Mesenchymal stem cell (in vitro differentiated cells and primary cell): ENCODE measurements around the gene PTPRN2.

Experiments used
- DNase-seq: peaks from one replicate; pipeline ENCODE4 v3.0.0-alpha.2; 2013
- H2AFZ ChIP-seq: one replicate; pipeline ENCODE4 v1.6.1; 2013; ENCODE audit warnings: low read depth, mild to moderate bottlenecking, control low read depth, inconsistent platforms, low read length, moderate library complexity
- H2AK5ac ChIP-seq: 2 replicates; pipeline ENCODE4 v1.6.1; 2013; ENCODE audit warnings: low read length, moderate library complexity, mild to moderate bottlenecking, inconsistent platforms; ENCODE audit not compliant: severe bottlenecking
- H2BK120ac ChIP-seq: one replicate; pipeline ENCODE4 v1.6.1; 2013; ENCODE audit warnings: low read depth, mild to moderate bottlenecking, inconsistent platforms, low read length, moderate library complexity
- H2BK12ac ChIP-seq, 2 experiments: one replicate each; pipeline ENCODE4 v1.6.1; 2013; ENCODE audit warnings: inconsistent platforms in 2 of 2, low read length in 2 of 2, mild to moderate bottlenecking in 2 of 2, moderate library complexity in 2 of 2, control low read depth in 1 of 2
- H2BK15ac ChIP-seq: one replicate; pipeline ENCODE4 v1.6.1; 2013; ENCODE audit warnings: mild to moderate bottlenecking, low read depth, inconsistent platforms; ENCODE audit not compliant: poor library complexity, severe bottlenecking
- H2BK5ac ChIP-seq: 2 replicates; pipeline ENCODE4 v1.6.1; 2013; ENCODE audit warnings: low read depth, mild to moderate bottlenecking, low read length, control low read depth, inconsistent platforms; ENCODE audit not compliant: poor library complexity, severe bottlenecking
- H3K14ac ChIP-seq, 2 experiments: one replicate each; pipeline ENCODE4 v1.6.1; 2013; ENCODE audit warnings: inconsistent platforms in 2 of 2, low read length in 2 of 2, control low read depth in 1 of 2, mild to moderate bottlenecking in 1 of 2, moderate library complexity in 1 of 2
- H3K18ac ChIP-seq, 2 experiments: one replicate each; pipeline ENCODE4 v1.6.1; 2013; ENCODE audit warnings: inconsistent platforms in 2 of 2, low read length in 2 of 2, control low read depth in 1 of 2, low read depth in 1 of 2, mild to moderate bottlenecking in 1 of 2
- H3K23ac ChIP-seq, 2 experiments: one replicate each; pipeline ENCODE4 v1.6.1; 2013; ENCODE audit warnings: inconsistent platforms in 2 of 2, low read length in 2 of 2, mild to moderate bottlenecking in 2 of 2, moderate library complexity in 2 of 2, control low read depth in 1 of 2
- H3K27ac ChIP-seq: 2 replicates; pipeline ENCODE4 v1.5.1; 2013; ENCODE audit warnings: mild to moderate bottlenecking, moderate library complexity, low read length, control low read depth, inconsistent platforms; ENCODE audit not compliant: poor library complexity, severe bottlenecking
- H3K27me3 ChIP-seq, 2 experiments: 2 replicates each; pipeline versions ENCODE4 v1.6.1 to v1.7.0; 2013; ENCODE audit warnings: low read length in 2 of 2, mild to moderate bottlenecking in 2 of 2, moderate library complexity in 2 of 2, control low read depth in 1 of 2, inconsistent platforms in 1 of 2; ENCODE audit not compliant: control insufficient read depth in 1 of 2, insufficient read depth in 1 of 2
- H3K36me3 ChIP-seq, 2 experiments: 2 replicates each; pipeline versions ENCODE4 v1.6.1 to v1.7.0; 2013; ENCODE audit warnings: low read length in 2 of 2, control low read depth in 1 of 2, inconsistent platforms in 1 of 2, low read depth in 1 of 2, mild to moderate bottlenecking in 1 of 2; ENCODE audit not compliant: insufficient read depth in 2 of 2, control insufficient read depth in 1 of 2
- H3K4ac ChIP-seq, 2 experiments: one replicate each; pipeline ENCODE4 v1.6.1; 2013; ENCODE audit warnings: inconsistent platforms in 2 of 2, low read length in 2 of 2, mild to moderate bottlenecking in 2 of 2, moderate library complexity in 2 of 2, control low read depth in 1 of 2, low read depth in 1 of 2
- H3K4me1 ChIP-seq: 2 replicates; pipeline ENCODE4 v1.6.1; 2013; ENCODE audit warnings: low read depth, low read length, control low read depth; ENCODE audit not compliant: control insufficient read depth, insufficient read depth
- H3K4me2 ChIP-seq: 2 replicates; pipeline ENCODE4 v1.6.1; 2013; ENCODE audit warnings: low read length, mild to moderate bottlenecking, inconsistent platforms; ENCODE audit not compliant: poor library complexity, severe bottlenecking
- H3K4me3 ChIP-seq, 2 experiments: 2 replicates each; pipeline versions ENCODE4 v1.5.1 to v1.7.0; 2013; ENCODE audit warnings: low read length in 2 of 2, mild to moderate bottlenecking in 2 of 2, control low read depth in 1 of 2, low read depth in 1 of 2; ENCODE audit not compliant: insufficient read depth in 1 of 2
- H3K79me1 ChIP-seq: replicated peaks from 2 replicates; pipeline ENCODE4 v1.6.1; 2013; ENCODE audit warnings: mild to moderate bottlenecking, control low read depth, low read length, inconsistent platforms; ENCODE audit not compliant: poor library complexity, severe bottlenecking
- H3K9ac ChIP-seq: 2 replicates; pipeline ENCODE4 v1.7.0; 2013; ENCODE audit warnings: mild to moderate bottlenecking, low read length, moderate library complexity
- H3K9me3 ChIP-seq: 2 replicates; pipeline ENCODE4 v1.7.0; 2013; ENCODE audit warnings: mild to moderate bottlenecking, low read length; ENCODE audit not compliant: control insufficient read depth
- H4K8ac ChIP-seq: one replicate; pipeline ENCODE4 v1.6.1; 2013; ENCODE audit warnings: inconsistent platforms, mild to moderate bottlenecking, low read length, moderate library complexity
- H4K91ac ChIP-seq: one replicate; pipeline ENCODE4 v1.6.1; 2013; ENCODE audit warnings: mild to moderate bottlenecking, low read length, inconsistent platforms
- WGBS: methylation state at CpG from one replicate; pipeline ENCODE4 v1.1.7; 2013; ENCODE audit warnings: mixed read lengths; 5-methylcytosine and 5-hydroxymethylcytosine counted together

The PTPRN2 gene

GRCh38 chr7:158576050-158576762 is 11.4 kb downstream of the PTPRN2 start:
- no peak overlapping the region for H3K4ac ChIP-seq
- H3K4me1 ChIP-seq: no peaks in the 10 kb centered on the region
- no peak overlapping the region for H2BK15ac ChIP-seq
- no peak overlapping the region for H2BK5ac ChIP-seq
- H2AFZ ChIP-seq: no peak overlapping the region
- no peak overlapping the region for H3K14ac ChIP-seq
- H2AK5ac ChIP-seq: no peak overlapping the region
- no peaks in the 10 kb centered on the region for H3K79me1 ChIP-seq
- H3K36me3 ChIP-seq: no peaks in the 10 kb centered on the region
- peaks cover 21% of the 10 kb centered on the region for H3K9me3 ChIP-seq
- H3K9ac ChIP-seq: no peak overlapping the region
- 73% methylated on average over 11 of the region's 11 CpGs for WGBS
- H3K23ac ChIP-seq: no peak overlapping the region
- no peak overlapping the region for H2BK12ac ChIP-seq
- no peak overlapping the region for H3K4me2 ChIP-seq
- no peak overlapping the region for H3K4me3 ChIP-seq
- H4K91ac ChIP-seq: no peak overlapping the region
- H3K27ac ChIP-seq: no peak overlapping the region
- H2BK120ac ChIP-seq: no peak overlapping the region
- peaks cover 0 to 16% of the 10 kb centered on the region in 2 experiments for H3K27me3 ChIP-seq
- H4K8ac ChIP-seq: no peak overlapping the region
- DNase-seq: no peak
- no peak overlapping the region for H3K18ac ChIP-seq

GRCh38 chr7:158574308-158575036 is 13.2 kb downstream of the PTPRN2 start:
- H3K4me3 ChIP-seq: no peak overlapping the region
- H3K4me2 ChIP-seq: no peak overlapping the region
- H4K8ac ChIP-seq: no peak overlapping the region
- no peak overlapping the region for H3K23ac ChIP-seq
- H3K4ac ChIP-seq: no peak overlapping the region
- H3K4me1 ChIP-seq: no peaks in the 10 kb centered on the region
- H2BK15ac ChIP-seq: no peak overlapping the region
- WGBS: 81% methylated on average over 8 of the region's 8 CpGs
- H3K14ac ChIP-seq: no peak overlapping the region
- no peak overlapping the region for H4K91ac ChIP-seq
- H3K9ac ChIP-seq: no peak overlapping the region
- no peak overlapping the region for H2AFZ ChIP-seq
- H3K79me1 ChIP-seq: no peaks in the 10 kb centered on the region
- H3K9me3 ChIP-seq: peaks cover 4% of the 10 kb centered on the region
- DNase-seq: no peak
- no peak overlapping the region for H3K27ac ChIP-seq
- H2BK12ac ChIP-seq: no peak overlapping the region
- no peak overlapping the region for H2AK5ac ChIP-seq
- no peak overlapping the region for H2BK5ac ChIP-seq
- H3K18ac ChIP-seq: no peak overlapping the region
- peaks cover 0 to 29% of the 10 kb centered on the region in 2 experiments for H3K27me3 ChIP-seq
- H2BK120ac ChIP-seq: no peak overlapping the region
- H3K36me3 ChIP-seq: no peaks in the 10 kb centered on the region

GRCh38 chr7:158573310-158573709 is 14.3 kb downstream of the PTPRN2 start:
- Histone ChIP-seq H2BK5ac (no peak overlapping the region), H2BK15ac (no peak overlapping the region), H3K9me3 (no peaks in the 10 kb centered on the region), H3K36me3 (no peaks in the 10 kb centered on the region), H3K4me1 (no peaks in the 10 kb centered on the region), H2BK12ac (no peak overlapping the region), H3K4ac (no peak overlapping the region), H4K8ac (no peak overlapping the region), H3K9ac (no peak overlapping the region), H3K79me1 (no peaks in the 10 kb centered on the region), H3K4me2 (no peak overlapping the region), H3K18ac (no peak overlapping the region), H3K27ac (no peak overlapping the region), H4K91ac (no peak overlapping the region), H3K14ac (no peak overlapping the region), H3K27me3 (peaks cover 0 to 38% of the 10 kb centered on the region in 2 experiments), H2BK120ac (no peak overlapping the region), H2AFZ (no peak overlapping the region), H3K4me3 (no peak overlapping the region), H3K23ac (no peak overlapping the region), H2AK5ac (no peak overlapping the region)
- no peak for DNase-seq
- 48% methylated on average over 3 of the region's 4 CpGs for WGBS

- Histone ChIP-seq H3K4ac (no peak overlapping the region), H3K4me1 (no peaks in the 10 kb centered on the region), H2BK120ac (no peak overlapping the region), H2BK5ac (no peak overlapping the region), H2BK12ac (no peak overlapping the region), H3K9ac (no peak overlapping the region), H3K27ac (no peak overlapping the region), H3K23ac (no peak overlapping the region), H3K9me3 (no peaks in the 10 kb centered on the region), H3K4me2 (no peak overlapping the region), H3K27me3 (peaks cover 0 to 38% of the 10 kb centered on the region in 2 experiments), H4K91ac (no peak overlapping the region), H3K4me3 (no peak overlapping the region), H3K18ac (no peak overlapping the region), H3K36me3 (no peaks in the 10 kb centered on the region), H2AK5ac (no peak overlapping the region), H3K14ac (no peak overlapping the region), H2BK15ac (no peak overlapping the region), H3K79me1 (no peaks in the 10 kb centered on the region), H2AFZ (no peak overlapping the region), H4K8ac (no peak overlapping the region)
- DNase-seq: no peak
- WGBS: 37% methylated on average over 7 of the region's 7 CpGs
Measured at GRCh38 chr7:158572000-158572828, 15.4 kb downstream of the PTPRN2 start.
